ENCODE data around the gene IRF2. TPM values are rescaled to one million over a fixed set of nuclear protein-coding genes. Genes with fewer than 3 reads are reported as not detected.

The IRF2 gene
- total RNA-seq, 1 donor from 2014 or later, result 18.8 TPM

DNA sequence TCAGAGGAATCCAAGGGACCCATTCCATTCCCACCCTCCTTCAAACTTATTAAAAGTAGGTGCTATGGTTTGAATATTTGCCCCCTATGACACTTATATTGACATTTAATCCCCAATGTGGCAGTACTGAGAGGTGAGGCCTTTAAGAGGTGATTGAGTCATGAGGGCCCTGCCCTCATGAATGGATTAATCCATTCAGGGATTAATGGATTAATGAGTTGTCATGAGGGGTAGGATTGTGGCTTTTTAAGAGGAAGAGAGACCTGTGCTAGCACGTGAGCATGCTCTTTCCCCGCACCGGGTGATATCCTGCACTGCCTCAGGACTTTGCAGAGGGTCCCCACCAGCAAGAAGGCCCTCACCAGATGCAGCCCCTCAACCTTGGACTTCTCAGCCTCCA, 50.1 kb downstream of the IRF2 start:
- H3K27me3 ChIP-seq (ENCODE audit: control insufficient read depth in 3 of 3, insufficient read depth in 3 of 3, low read length in 3 of 3), result no peaks in the 10 kb centered on the region
- peaks cover 13 to 28% (median 24%) of the 10 kb centered on the region in 3 donors for H3K36me3 ChIP-seq (ENCODE audit: control insufficient read depth in 3 of 3, insufficient read depth in 3 of 3, low read length in 3 of 3)
- no peak overlapping the region for H3K4me3 ChIP-seq (ENCODE audit: low read length in 3 of 3)
- H3K4me1 ChIP-seq (ENCODE audit: control insufficient read depth in 3 of 3, insufficient read depth in 3 of 3, low read length in 3 of 3), result peaks cover 11 to 26% (median 15%) of the 10 kb centered on the region in 3 donors
- H3K27ac ChIP-seq (ENCODE audit: low read depth, low read length), result no peak overlapping the region
- no peak overlapping the region for H3K9ac ChIP-seq (ENCODE audit: low read depth in 1 of 3, low read length in 3 of 3)
- no peaks in the 10 kb centered on the region for H3K9me3 ChIP-seq (ENCODE audit: control insufficient read depth in 3 of 3, low read length in 3 of 3)

DNA sequence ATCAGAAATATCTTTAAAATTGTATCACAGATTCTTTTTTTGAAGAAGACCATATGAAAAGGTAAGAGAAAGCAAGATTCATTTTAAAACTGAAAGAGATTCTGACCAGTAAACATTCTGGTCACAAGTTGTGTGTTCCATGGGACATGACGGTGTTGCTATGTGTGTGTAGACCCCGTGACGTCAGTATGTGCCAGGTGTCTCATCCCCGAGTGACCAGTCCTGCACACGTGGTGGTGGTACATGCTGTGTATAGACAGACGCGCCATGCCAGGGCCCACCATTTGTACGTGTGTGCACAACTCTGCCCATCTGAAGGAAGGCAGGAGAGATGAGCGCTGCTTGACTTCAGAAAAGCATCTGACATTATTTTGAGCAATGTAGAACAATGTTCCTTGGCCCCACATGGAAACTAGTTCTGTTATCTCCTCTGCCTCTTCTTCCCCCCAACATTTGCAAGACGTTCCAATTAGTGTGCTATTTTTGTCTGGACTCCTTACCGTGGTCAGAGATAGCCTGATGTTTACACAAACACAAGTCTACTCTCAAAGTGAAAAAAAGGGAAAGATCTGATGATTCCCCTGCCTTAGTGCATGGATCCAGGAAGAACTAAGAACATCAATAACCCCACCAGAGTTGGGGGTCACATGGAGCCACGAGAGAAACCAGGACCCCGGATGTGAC, 51.2 kb downstream of the IRF2 start:
- H3K27ac ChIP-seq (ENCODE audit: low read depth, low read length), result peak overlapping the region; percentile 14
- H3K27me3 ChIP-seq (ENCODE audit: control insufficient read depth in 3 of 3, insufficient read depth in 3 of 3, low read length in 3 of 3), result no peaks in the 10 kb centered on the region
- peaks cover 11 to 29% (median 15%) of the 10 kb centered on the region in 3 donors for H3K4me1 ChIP-seq (ENCODE audit: control insufficient read depth in 3 of 3, insufficient read depth in 3 of 3, low read length in 3 of 3)

DNA sequence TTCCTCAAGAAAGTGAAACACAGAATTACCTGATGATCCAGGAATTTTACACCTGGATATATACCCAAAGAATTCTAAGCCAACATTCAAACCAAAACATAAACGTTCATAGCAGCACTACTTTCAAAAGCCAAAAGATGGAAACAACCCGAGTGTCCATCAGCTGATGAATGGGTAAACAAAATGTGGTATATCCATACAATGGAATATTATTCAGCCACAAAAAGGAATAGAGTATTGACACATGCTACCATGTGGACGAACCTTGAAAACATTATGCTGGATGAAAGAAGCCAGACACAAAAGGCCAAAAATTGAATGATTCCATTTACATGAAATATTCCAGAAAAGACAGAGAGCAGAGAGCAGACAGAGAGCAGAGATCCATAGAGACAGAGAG, 52.0 kb downstream of the IRF2 start:
- no peak overlapping the region for H3K4me3 ChIP-seq (ENCODE audit: low read length in 3 of 3)
- H3K27me3 ChIP-seq (ENCODE audit: control insufficient read depth in 3 of 3, insufficient read depth in 3 of 3, low read length in 3 of 3), result no peaks in the 10 kb centered on the region
- peaks cover 16 to 35% (median 20%) of the 10 kb centered on the region in 3 donors for H3K4me1 ChIP-seq (ENCODE audit: control insufficient read depth in 3 of 3, insufficient read depth in 3 of 3, low read length in 3 of 3)
- H3K9ac ChIP-seq (ENCODE audit: low read depth in 1 of 3, low read length in 3 of 3), result no peak overlapping the region
- peaks cover 25 to 39% (median 34%) of the 10 kb centered on the region in 3 donors for H3K36me3 ChIP-seq (ENCODE audit: control insufficient read depth in 3 of 3, insufficient read depth in 3 of 3, low read length in 3 of 3)
- no peak overlapping the region for H3K27ac ChIP-seq (ENCODE audit: low read depth, low read length)
- no peaks in the 10 kb centered on the region for H3K9me3 ChIP-seq (ENCODE audit: control insufficient read depth in 3 of 3, low read length in 3 of 3)

More for the DNA sequence above, 51.2 kb downstream of the IRF2 start:
- H3K36me3 ChIP-seq (ENCODE audit: control insufficient read depth in 3 of 3, insufficient read depth in 3 of 3, low read length in 3 of 3), result peaks cover 18 to 34% (median 32%) of the 10 kb centered on the region in 3 donors
- H3K4me3 ChIP-seq (ENCODE audit: low read length in 3 of 3), result no peak overlapping the region
- no peak overlapping the region for H3K9ac ChIP-seq (ENCODE audit: low read depth in 1 of 3, low read length in 3 of 3)
- H3K9me3 ChIP-seq (ENCODE audit: control insufficient read depth in 3 of 3, low read length in 3 of 3), result no peaks in the 10 kb centered on the region

DNA sequence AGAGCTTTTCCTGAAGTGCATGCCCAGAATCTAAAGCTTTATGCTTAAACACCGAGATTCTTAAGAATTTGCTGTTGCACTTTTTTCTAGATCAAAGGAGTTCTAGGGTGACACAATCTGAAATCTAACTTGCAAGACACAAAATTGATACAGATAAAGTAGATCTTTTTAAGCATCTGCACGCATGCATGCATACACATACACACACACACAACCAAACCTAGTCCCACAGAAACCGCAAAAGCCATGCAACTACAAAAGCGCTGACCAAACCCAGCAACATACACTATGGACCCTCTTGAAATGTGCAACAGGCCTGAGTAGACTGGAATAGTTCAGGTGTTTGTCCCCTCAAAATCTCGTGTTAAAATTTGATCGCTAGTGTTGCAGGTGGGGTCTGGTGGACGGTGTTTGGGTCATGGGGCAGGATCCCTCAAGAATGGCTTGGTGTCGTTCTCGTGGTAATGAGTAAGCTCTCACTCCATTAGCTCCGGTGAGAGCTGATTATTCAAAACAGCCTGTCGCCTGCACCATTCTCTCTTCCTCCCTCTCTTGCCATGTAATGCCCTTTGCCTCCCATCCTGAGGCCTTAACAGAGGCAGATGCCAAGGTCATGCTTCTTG, 52.7 kb downstream of the IRF2 start:
- no peaks in the 10 kb centered on the region for H3K9me3 ChIP-seq (ENCODE audit: control insufficient read depth in 3 of 3, low read length in 3 of 3)
- H3K36me3 ChIP-seq (ENCODE audit: control insufficient read depth in 3 of 3, insufficient read depth in 3 of 3, low read length in 3 of 3), result peaks cover 22 to 35% (median 27%) of the 10 kb centered on the region in 3 donors
- no peak overlapping the region for H3K27ac ChIP-seq (ENCODE audit: low read depth, low read length)
- peaks cover 20 to 37% (median 22%) of the 10 kb centered on the region in 3 donors for H3K4me1 ChIP-seq (ENCODE audit: control insufficient read depth in 3 of 3, insufficient read depth in 3 of 3, low read length in 3 of 3)
- H3K4me3 ChIP-seq (ENCODE audit: low read length in 3 of 3), result no peak overlapping the region
- no peak overlapping the region for H3K9ac ChIP-seq (ENCODE audit: low read depth in 1 of 3, low read length in 3 of 3)
- H3K27me3 ChIP-seq (ENCODE audit: control insufficient read depth in 3 of 3, insufficient read depth in 3 of 3, low read length in 3 of 3), result no peaks in the 10 kb centered on the region

DNA sequence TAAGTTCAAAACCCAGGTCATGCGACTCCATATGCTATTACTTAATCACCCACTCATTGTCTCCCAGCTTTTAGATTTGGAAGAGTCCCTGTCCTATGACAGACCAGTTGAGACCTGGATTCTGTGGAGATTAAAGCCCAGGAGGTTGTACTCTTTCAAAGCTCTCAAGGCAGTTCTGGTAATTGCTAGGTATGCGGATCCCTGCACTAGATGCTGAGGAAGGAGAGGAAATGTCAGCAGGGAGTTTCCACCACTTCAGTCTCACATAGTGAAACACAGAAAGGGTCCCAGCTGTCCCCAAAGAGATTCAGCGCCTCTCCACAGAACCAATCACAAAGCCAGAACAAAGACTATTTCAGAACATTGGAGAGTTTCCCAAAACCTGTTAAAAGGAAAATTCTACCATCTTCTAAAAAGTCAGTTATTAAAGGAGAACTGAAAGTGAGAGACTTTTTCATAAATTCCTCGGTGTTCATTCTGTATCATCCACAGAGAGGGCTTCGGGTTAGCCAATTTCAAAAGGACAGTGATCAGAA, 53.4 kb downstream of the IRF2 start:
- no peak overlapping the region for H3K27ac ChIP-seq (ENCODE audit: low read depth, low read length)
- no peaks in the 10 kb centered on the region for H3K9me3 ChIP-seq (ENCODE audit: control insufficient read depth in 3 of 3, low read length in 3 of 3)
- H3K36me3 ChIP-seq (ENCODE audit: control insufficient read depth in 3 of 3, insufficient read depth in 3 of 3, low read length in 3 of 3), result peaks cover 19 to 32% (median 21%) of the 10 kb centered on the region in 3 donors
- no peaks in the 10 kb centered on the region for H3K27me3 ChIP-seq (ENCODE audit: control insufficient read depth in 3 of 3, insufficient read depth in 3 of 3, low read length in 3 of 3)
- H3K9ac ChIP-seq (ENCODE audit: low read depth in 1 of 3, low read length in 3 of 3), result no peak overlapping the region
- no peak overlapping the region for H3K4me3 ChIP-seq (ENCODE audit: low read length in 3 of 3)
- peaks cover 20 to 37% (median 22%) of the 10 kb centered on the region in 3 donors for H3K4me1 ChIP-seq (ENCODE audit: control insufficient read depth in 3 of 3, insufficient read depth in 3 of 3, low read length in 3 of 3)

DNA sequence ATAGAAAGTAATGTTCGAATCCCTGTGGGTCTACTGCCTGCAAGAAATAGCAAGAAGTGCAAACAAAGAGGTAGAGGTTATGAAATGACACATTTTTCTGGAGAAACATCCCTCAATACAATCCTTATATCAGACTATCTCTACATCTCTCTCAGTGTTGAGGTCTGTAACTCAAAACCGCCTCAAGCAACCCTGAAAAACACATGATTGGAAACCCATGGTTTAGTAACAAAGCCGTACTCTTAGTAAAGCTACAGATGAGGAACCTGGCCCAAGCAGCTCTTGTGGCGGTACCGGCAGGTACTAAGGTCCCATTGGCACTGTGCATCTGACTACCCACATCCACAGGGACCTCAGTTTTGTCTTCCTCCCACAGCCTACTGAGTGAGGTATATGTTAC, 53.9 kb downstream of the IRF2 start:
- no peaks in the 10 kb centered on the region for H3K9me3 ChIP-seq (ENCODE audit: control insufficient read depth in 3 of 3, low read length in 3 of 3)
- H3K4me1 ChIP-seq (ENCODE audit: control insufficient read depth in 3 of 3, insufficient read depth in 3 of 3, low read length in 3 of 3), result peaks cover 20 to 35% (median 22%) of the 10 kb centered on the region in 3 donors
- H3K27ac ChIP-seq (ENCODE audit: low read depth, low read length), result no peak overlapping the region
- H3K36me3 ChIP-seq (ENCODE audit: control insufficient read depth in 3 of 3, insufficient read depth in 3 of 3, low read length in 3 of 3), result peaks cover 19 to 30% (median 21%) of the 10 kb centered on the region in 3 donors
- no peak overlapping the region for H3K4me3 ChIP-seq (ENCODE audit: low read length in 3 of 3)
- no peak overlapping the region for H3K9ac ChIP-seq (ENCODE audit: low read depth in 1 of 3, low read length in 3 of 3)
- H3K27me3 ChIP-seq (ENCODE audit: control insufficient read depth in 3 of 3, insufficient read depth in 3 of 3, low read length in 3 of 3), result no peaks in the 10 kb centered on the region

DNA sequence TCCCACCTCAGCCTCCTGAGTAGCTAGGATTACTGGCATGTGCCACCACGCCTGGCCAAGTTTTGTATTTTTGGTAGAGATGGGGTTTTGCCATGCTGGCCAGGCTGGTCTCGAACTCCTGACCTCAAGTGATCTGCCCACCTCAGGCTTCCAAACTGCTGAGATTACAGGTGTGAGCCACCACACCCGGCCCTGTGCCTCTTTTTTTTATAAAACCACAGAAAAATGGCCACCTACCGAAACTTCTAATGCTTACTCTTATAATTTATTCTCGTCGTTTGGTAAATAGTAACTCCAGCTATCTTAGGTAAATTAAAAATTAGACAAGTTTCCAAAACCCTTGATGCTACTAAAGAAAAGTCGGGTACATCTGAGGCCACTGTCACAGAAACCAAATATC, 54.4 kb downstream of the IRF2 start:
- H3K9me3 ChIP-seq (ENCODE audit: control insufficient read depth in 3 of 3, low read length in 3 of 3), result no peaks in the 10 kb centered on the region
- peaks cover 20 to 31% (median 21%) of the 10 kb centered on the region in 3 donors for H3K4me1 ChIP-seq (ENCODE audit: control insufficient read depth in 3 of 3, insufficient read depth in 3 of 3, low read length in 3 of 3)
- H3K36me3 ChIP-seq (ENCODE audit: control insufficient read depth in 3 of 3, insufficient read depth in 3 of 3, low read length in 3 of 3), result peaks cover 19 to 31% (median 21%) of the 10 kb centered on the region in 3 donors
- no peak overlapping the region for H3K27ac ChIP-seq (ENCODE audit: low read depth, low read length)
- no peak overlapping the region for H3K4me3 ChIP-seq (ENCODE audit: low read length in 3 of 3)
- H3K27me3 ChIP-seq (ENCODE audit: control insufficient read depth in 3 of 3, insufficient read depth in 3 of 3, low read length in 3 of 3), result no peaks in the 10 kb centered on the region
- H3K9ac ChIP-seq (ENCODE audit: low read depth in 1 of 3, low read length in 3 of 3), result no peak overlapping the region

DNA sequence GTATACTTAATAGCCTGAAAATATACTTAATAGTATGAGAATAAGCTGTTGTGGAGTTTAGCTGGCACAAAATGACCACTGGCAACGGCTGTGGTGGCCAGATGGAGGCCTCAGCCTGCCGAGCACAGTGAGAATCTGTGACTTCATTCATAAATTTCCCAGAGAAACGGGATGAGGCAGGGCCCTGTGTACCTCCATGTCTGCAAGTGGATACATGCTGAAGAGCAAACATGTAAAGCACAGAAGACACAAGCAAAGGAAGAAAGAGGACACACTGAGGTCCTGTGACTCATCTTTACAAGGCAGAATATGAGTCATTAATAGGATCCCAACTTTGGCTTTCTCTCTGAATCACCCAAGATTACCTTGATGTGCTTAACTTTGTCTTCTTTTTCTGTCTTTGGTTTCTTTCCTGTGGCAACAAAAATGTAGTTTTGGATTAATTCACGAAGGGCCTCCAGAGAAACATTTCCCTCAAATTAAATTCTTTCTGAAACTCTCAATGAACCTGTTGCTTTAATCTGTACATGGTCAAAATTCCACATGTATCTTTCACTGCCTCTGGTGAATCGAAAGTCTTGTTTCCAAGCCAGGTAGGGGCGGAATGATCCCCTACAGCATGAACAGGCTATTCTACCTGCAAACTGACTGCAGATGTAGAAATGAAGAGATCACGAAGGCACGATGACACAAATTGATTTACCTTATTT, 56.4 kb downstream of the IRF2 start:
- Histone ChIP-seq H3K36me3 (ENCODE audit: control insufficient read depth in 3 of 3, insufficient read depth in 3 of 3, low read length in 3 of 3) (peaks cover 17 to 31% (median 28%) of the 10 kb centered on the region in 3 donors), H3K27me3 (ENCODE audit: control insufficient read depth in 3 of 3, insufficient read depth in 3 of 3, low read length in 3 of 3) (no peaks in the 10 kb centered on the region), H3K4me3 (ENCODE audit: low read length in 3 of 3) (peak overlapping the region in 1 of 3 donors; percentile 49), H3K27ac (ENCODE audit: low read depth, low read length) (peak overlapping the region; percentile 31), H3K4me1 (ENCODE audit: control insufficient read depth in 3 of 3, insufficient read depth in 3 of 3, low read length in 3 of 3) (peaks cover 16 to 23% (median 23%) of the 10 kb centered on the region in 3 donors), H3K9me3 (ENCODE audit: control insufficient read depth in 3 of 3, low read length in 3 of 3) (no peaks in the 10 kb centered on the region), H3K9ac (ENCODE audit: low read depth in 1 of 3, low read length in 3 of 3) (no peak overlapping the region)

DNA sequence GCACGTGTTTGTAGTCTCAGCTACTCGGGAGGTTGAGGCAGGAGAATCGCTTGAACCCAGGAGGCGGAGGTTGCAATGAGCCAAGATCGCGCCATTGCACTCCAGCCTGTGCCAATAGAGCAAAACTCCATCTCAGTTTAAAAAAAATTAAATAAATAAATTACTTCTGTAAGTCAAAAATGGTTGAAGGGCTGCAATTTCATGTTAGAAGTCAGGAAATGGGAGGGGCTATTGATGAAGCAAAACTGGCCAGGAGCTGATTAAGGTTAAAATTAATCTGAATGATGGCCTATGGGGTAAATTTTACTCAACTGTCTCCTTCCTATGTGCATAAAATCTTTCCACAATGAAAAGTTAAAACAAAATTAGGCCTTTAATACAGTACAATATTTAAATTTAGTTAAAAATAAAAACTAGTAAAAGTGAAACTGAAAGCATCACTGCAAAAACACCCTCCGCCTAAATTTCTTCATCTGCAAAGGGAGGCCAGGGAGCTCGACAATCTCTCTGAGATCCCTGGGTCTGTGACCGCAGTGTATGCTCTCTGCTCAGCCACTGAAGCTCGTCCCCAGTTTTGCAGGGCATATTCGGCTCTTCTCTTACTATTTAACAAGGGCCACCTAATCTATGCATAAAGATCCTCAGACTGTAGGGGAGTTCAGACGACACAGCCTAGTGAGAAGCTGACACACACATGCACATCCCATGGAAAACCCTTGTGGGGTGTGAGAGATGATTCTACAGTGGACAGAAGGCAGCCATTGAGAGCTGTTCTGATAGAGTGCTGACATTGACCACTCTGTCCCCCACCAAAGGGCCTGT, 57.2 kb downstream of the IRF2 start:
- peaks cover 18 to 23% (median 23%) of the 10 kb centered on the region in 3 donors for H3K4me1 ChIP-seq (ENCODE audit: control insufficient read depth in 3 of 3, insufficient read depth in 3 of 3, low read length in 3 of 3)
- peak overlapping the region; percentile 31 for H3K27ac ChIP-seq (ENCODE audit: low read depth, low read length)
- peaks cover 21 to 26% (median 26%) of the 10 kb centered on the region in 3 donors for H3K36me3 ChIP-seq (ENCODE audit: control insufficient read depth in 3 of 3, insufficient read depth in 3 of 3, low read length in 3 of 3)
- H3K4me3 ChIP-seq (ENCODE audit: low read length in 3 of 3), result peak overlapping the region in 2 of 3 donors; percentile 49
- H3K9ac ChIP-seq (ENCODE audit: low read depth in 1 of 3, low read length in 3 of 3), result peak overlapping the region in 2 of 3 donors; percentile 25 to 55
- no peaks in the 10 kb centered on the region for H3K27me3 ChIP-seq (ENCODE audit: control insufficient read depth in 3 of 3, insufficient read depth in 3 of 3, low read length in 3 of 3)
- no peaks in the 10 kb centered on the region for H3K9me3 ChIP-seq (ENCODE audit: control insufficient read depth in 3 of 3, low read length in 3 of 3)
